Ishikawa (cell line): ENCODE data around the gene SP8.

Experiments used
- NFIC ChIP-seq: IDR thresholded peaks from 2 replicates; pipeline ENCODE4 v1.6.1; 2012
- RAD21 ChIP-seq: IDR thresholded peaks from 2 replicates; pipeline ENCODE4 v1.6.1; 2012; ENCODE audit warnings: low read depth
- TAF1 ChIP-seq: IDR thresholded peaks from 2 replicates; pipeline ENCODE4 v1.6.1; 2012; ENCODE audit warnings: low read depth, mild to moderate bottlenecking
- ZBTB7A ChIP-seq: IDR thresholded peaks from 2 replicates; pipeline ENCODE4 v1.6.1; 2012; ENCODE audit warnings: low read depth
- TF ChIP-seq, protein P1 (sequence below): IDR thresholded peaks from 2 replicates; pipeline ENCODE4 v1.6.1; 2012

DNA sequence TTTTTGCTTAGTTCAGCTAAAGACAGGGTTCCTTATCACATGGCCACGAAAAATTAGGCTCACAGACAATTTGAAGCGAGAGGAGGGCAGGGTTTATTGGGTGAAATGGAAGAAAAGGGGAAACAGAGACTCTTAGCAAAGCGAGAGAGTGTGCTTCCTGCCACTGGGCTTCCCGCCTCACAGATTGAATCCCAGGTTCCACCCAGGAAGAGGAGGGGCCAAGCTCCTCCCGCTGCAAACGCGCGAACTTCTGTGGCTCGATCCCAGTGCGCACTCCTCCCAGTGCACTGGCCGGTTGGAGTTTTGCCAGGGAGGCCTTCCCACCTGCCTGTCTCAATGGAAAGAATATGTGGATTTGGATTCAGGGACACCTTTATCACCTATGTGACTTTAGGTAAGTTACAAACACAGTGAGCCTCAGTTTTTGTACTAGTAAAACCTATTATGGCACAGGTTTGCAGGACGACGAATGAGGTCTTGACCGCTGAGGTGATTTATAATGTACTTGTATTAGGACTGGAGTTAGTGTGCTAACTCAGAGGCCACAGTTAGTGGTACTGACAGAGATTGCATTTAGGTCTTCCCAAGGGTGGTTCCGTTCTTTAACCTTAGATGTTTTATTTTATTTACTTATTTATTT lies 48.5 kb upstream of the SP8 start:
- no peak for TF ChIP-seq RAD21
- no peak for TF ChIP-seq NFIC
- TF ChIP-seq ZBTB7A, result no peak
- TF ChIP-seq TAF1, result no peak
- TF ChIP-seq, protein P1, sequence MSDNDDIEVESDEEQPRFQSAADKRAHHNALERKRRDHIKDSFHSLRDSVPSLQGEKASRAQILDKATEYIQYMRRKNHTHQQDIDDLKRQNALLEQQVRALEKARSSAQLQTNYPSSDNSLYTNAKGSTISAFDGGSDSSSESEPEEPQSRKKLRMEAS, result no peak
